ENCODE measurements around the gene CTNNA2.

GRCh38 chr2:80288576-80288975, 775.7 kb downstream of the CTNNA2 start:
- TF ChIP-seq CTCF (IDR thresholded peaks at IDR 0.05) (no peak), POLR2AphosphoS5 (IDR thresholded peaks at IDR 0.05; ENCODE audit: low read depth, low read length) (no peak)

Data from Panc1 (cell line).